ENCODE measurements around the gene PEG3. TPM values are rescaled to one million over a fixed set of nuclear protein-coding genes. Genes with fewer than 3 reads are reported as not detected.

Gene PEG3
- total and polyA plus RNA-seq, 2 of the 8 experiments (the other 6 are each of a cell fraction or from before 2014, with no cell fraction given) = not detected

DNA sequence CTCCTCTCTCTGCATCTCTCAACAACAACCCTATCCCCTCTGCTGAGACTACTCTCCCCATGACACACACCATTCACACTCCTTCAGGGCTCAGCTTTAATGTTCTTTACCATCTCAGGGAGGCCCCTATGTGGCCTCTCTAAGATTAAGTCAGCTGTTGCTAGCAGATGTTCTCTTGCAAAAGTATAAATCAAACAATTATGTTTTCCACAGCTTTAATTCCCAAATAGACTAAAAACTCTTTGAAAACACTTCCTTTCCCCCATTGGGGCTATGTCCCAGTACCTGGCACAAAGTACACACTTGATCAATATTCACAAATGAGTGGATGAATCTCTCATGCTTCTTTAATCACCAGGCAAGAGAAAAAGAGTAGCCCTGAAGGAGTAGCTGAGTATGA is 5.1 kb downstream of the PEG3 start:
- DNase-seq (ENCODE audit: low read depth in 1 of 2, low spot score in 2 of 2) = no peak
- H3K4me2 ChIP-seq (ENCODE audit: insufficient read depth in 1 of 2, low read depth in 2 of 2, low read length in 2 of 2) = no peak overlapping the region
- no peak overlapping the region for H2BK12ac ChIP-seq (ENCODE audit: low read depth, low read length)
- no peak overlapping the region for H3K23ac ChIP-seq (ENCODE audit: insufficient read length)
- H2BK120ac ChIP-seq (replicated peaks; ENCODE audit: low read depth, low read length) = no peak overlapping the region
- H3K23me2 ChIP-seq (ENCODE audit: low read depth, low read length) = no peaks in the 10 kb centered on the region
- no peak overlapping the region for H2AK5ac ChIP-seq (ENCODE audit: low read depth, low read length)
- H2BK5ac ChIP-seq (ENCODE audit: low read depth, low read length) = no peak overlapping the region
- H4K20me1 ChIP-seq (replicated peaks in 1 of 2; ENCODE audit: control insufficient read depth in 1 of 2, insufficient read depth in 2 of 2, low read length in 2 of 2) = no peaks in the 10 kb centered on the region
- ChIA-PET CTCF (ENCODE audit: partially characterized antibody) (interaction anchor here (0.6 kb wide), 1 partner anchor 11 kb away, joined by 3 read pairs; no protein-coding TSS in a partner anchor), POLR2A (ENCODE audit: partially characterized antibody) (no interaction called here)
- no peaks in the 10 kb centered on the region for H3K4me1 ChIP-seq (replicated peaks in 1 of 4; ENCODE audit: control insufficient read depth in 3 of 4, insufficient read depth in 4 of 4, low read length in 3 of 4)
- TF ChIP-seq FOSL1 (IDR thresholded peaks at IDR 0.05; ENCODE audit: insufficient read depth, low read depth, low read length) (no peak), RFX5 (IDR thresholded peaks at IDR 0.05; ENCODE audit: borderline replicate concordance, low read depth, low read length) (no peak), EP300 (IDR thresholded peaks at IDR 0.05; ENCODE audit: borderline replicate concordance in 1 of 2, low read depth in 2 of 2, low read length in 2 of 2) (no peak), GTF2F1 (IDR thresholded peaks at IDR 0.05; ENCODE audit: borderline replicate concordance, low read depth, low read length) (no peak), MAFK (IDR thresholded peaks at IDR 0.05; ENCODE audit: low read depth, low read length) (no peak)
- H2BK15ac ChIP-seq (ENCODE audit: low read length) = no peak overlapping the region
- H4K8ac ChIP-seq (ENCODE audit: extremely low read depth, insufficient read depth, low read length) = no peak overlapping the region
- no peak for FAIRE-seq
- no peaks in the 10 kb centered on the region for H3K27me3 ChIP-seq (replicated peaks in 1 of 4; ENCODE audit: control insufficient read depth in 3 of 4, extremely low read depth in 1 of 4, insufficient read depth in 3 of 4, low read length in 3 of 4)
- H3K14ac ChIP-seq (ENCODE audit: insufficient read length) = no peak overlapping the region
- H3K4me3 ChIP-seq (ENCODE audit: extremely low read depth in 1 of 4, insufficient read depth in 2 of 4, low read depth in 3 of 4, low read length in 4 of 4) = no peak overlapping the region
- H3K36me3 ChIP-seq (ENCODE audit: control insufficient read depth in 2 of 4, insufficient read depth in 4 of 4, low read length in 3 of 4) = no peaks in the 10 kb centered on the region; a peak in 1 of 8 replicates
- H3K79me1 ChIP-seq (ENCODE audit: low read depth, low read length) = no peaks in the 10 kb centered on the region; the same call in 1 of the 2 replicates
- H3K18ac ChIP-seq (ENCODE audit: extremely low read depth, low read length) = no peak overlapping the region
- H2BK20ac ChIP-seq (ENCODE audit: low read length) = no peak overlapping the region
- no peak overlapping the region for H2AFZ ChIP-seq (ENCODE audit: low read length)
- H3K79me2 ChIP-seq (ENCODE audit: control insufficient read depth in 1 of 2, insufficient read depth in 2 of 2, low read length in 2 of 2) = no peaks in the 10 kb centered on the region
- peaks cover 80 to 86% of the 10 kb centered on the region in 2 experiments for H3K9me3 ChIP-seq (ENCODE audit: insufficient read depth in 2 of 2, low read depth in 1 of 2, low read length in 1 of 2)
- H3K56ac ChIP-seq (replicated peaks; ENCODE audit: insufficient read length, low read depth, low read length) = no peak overlapping the region
- no peak overlapping the region for H3K9ac ChIP-seq (replicated peaks in 1 of 4; ENCODE audit: extremely low read depth in 1 of 4, low read depth in 3 of 4, low read length in 3 of 4)
- H3K27ac ChIP-seq (ENCODE audit: low read depth, low read length) = no peak overlapping the region
- H4K91ac ChIP-seq (replicated peaks; ENCODE audit: insufficient read length, low read length) = no peak overlapping the region
- H3K4ac ChIP-seq (replicated peaks; ENCODE audit: insufficient read length, low read depth, low read length) = no peak overlapping the region
- H4K5ac ChIP-seq (ENCODE audit: insufficient read length, low read depth, low read length) = no peak overlapping the region
